IMR-90 (cell line): ENCODE results near the gene TDP2. TPM values are rescaled to one million over a fixed set of nuclear protein-coding genes. Genes with fewer than 3 reads are reported as not detected.

Experiments used
- ATAC-seq: fragments of 200-7000 bp; cut with Tn5 transposase; 2 replicates; pipeline ENCODE4 v1.9.1; 2020; ENCODE audit warnings: low read depth, mild to moderate bottlenecking, moderate library complexity
- BruUV-seq: library from RNA; stranded (reverse); fragments of 400-500 nt; replicated peaks from 2 replicates; lab custom pipeline; 2021; lab: Mats Ljungman, UMichigan
- CTCF ChIA-PET: fragments of 300-600 bp; formaldehyde crosslinking; extraction: SDS; loops from one replicate; lab custom pipeline; 2021; ENCODE audit warnings: antibody characterized with exemption; lab: Yijun Ruan, JAX
- POLR2A ChIA-PET: fragments of 300-600 bp; sonication (Branson Sonifier 250); formaldehyde crosslinking; loops from one replicate; lab custom pipeline; 2022; ENCODE audit warnings: antibody characterized with exemption; ENCODE audit not compliant: unreplicated experiment; lab: Charles Lee
- DNase-seq: peaks from one replicate; pipeline ENCODE4 v3.0.0; 2013
- H2AFZ ChIP-seq: replicated peaks from 2 replicates; pipeline ENCODE3; 2013; ENCODE audit warnings: low read length, mild to moderate bottlenecking; ENCODE audit not compliant: poor library complexity
- H2AK5ac ChIP-seq: 2 replicates; pipeline ENCODE4 v1.6.1; 2013; ENCODE audit warnings: low read depth, low read length, inconsistent platforms
- H2AK9ac ChIP-seq: replicated peaks from 2 replicates; pipeline ENCODE3; 2013; ENCODE audit warnings: mild to moderate bottlenecking, low read depth, low read length, moderate library complexity; ENCODE audit not compliant: poor library complexity
- H2BK120ac ChIP-seq: 2 replicates; pipeline ENCODE4 v1.6.1; 2013; ENCODE audit warnings: low read depth, low read length, inconsistent platforms
- H2BK15ac ChIP-seq: 3 replicates; pipeline ENCODE4 v1.6.1; 2013; ENCODE audit warnings: low read depth, low read length, inconsistent platforms
- H2BK20ac ChIP-seq: 2 replicates; pipeline ENCODE4 v1.6.1; 2013; ENCODE audit warnings: low read depth, mild to moderate bottlenecking, inconsistent platforms, low read length, moderate library complexity
- H2BK5ac ChIP-seq: 2 replicates; pipeline ENCODE4 v1.6.1; 2013; ENCODE audit warnings: mild to moderate bottlenecking, low read depth, low read length, inconsistent platforms; ENCODE audit not compliant: poor library complexity, severe bottlenecking
- H3K14ac ChIP-seq: replicated peaks from 2 replicates; pipeline ENCODE4 v1.6.1; 2013; ENCODE audit warnings: low read depth, low read length, inconsistent platforms
- H3K18ac ChIP-seq: 2 replicates; pipeline ENCODE4 v1.6.1; 2013; ENCODE audit warnings: low read depth, low read length, control low read depth
- H3K23ac ChIP-seq: 2 replicates; pipeline ENCODE4 v1.6.1; 2013; ENCODE audit warnings: low read depth, low read length, inconsistent platforms
- H3K27ac ChIP-seq: 2 replicates; pipeline ENCODE4 v1.5.1; 2013; ENCODE audit warnings: mild to moderate bottlenecking, control low read depth, low read length; ENCODE audit not compliant: insufficient read depth
- H3K27me3 ChIP-seq: 2 replicates; pipeline ENCODE4 v1.6.1; 2013; ENCODE audit warnings: low read length; ENCODE audit not compliant: control insufficient read depth, insufficient read depth
- H3K36me3 ChIP-seq: 2 replicates; pipeline ENCODE4 v1.6.1; 2013; ENCODE audit warnings: low read length, mixed read lengths; ENCODE audit not compliant: control insufficient read depth, insufficient read depth
- H3K4ac ChIP-seq: 2 replicates; pipeline ENCODE4 v1.6.1; 2013; ENCODE audit warnings: low read depth, low read length, inconsistent platforms
- H3K4me1 ChIP-seq: 2 replicates; pipeline ENCODE4 v1.6.1; 2013; ENCODE audit warnings: low read length, mixed read lengths; ENCODE audit not compliant: control insufficient read depth, insufficient read depth
- H3K4me2 ChIP-seq: 2 replicates; pipeline ENCODE4 v1.6.1; 2013; ENCODE audit warnings: low read depth, mild to moderate bottlenecking, control low read depth, low read length, moderate library complexity
- H3K4me3 ChIP-seq: 2 replicates; pipeline ENCODE4 v1.5.1; 2013; ENCODE audit warnings: low read depth, mild to moderate bottlenecking, control low read depth, low read length, moderate library complexity; ENCODE audit not compliant: insufficient read depth
- H3K56ac ChIP-seq: 2 replicates; pipeline ENCODE4 v1.6.1; 2013; ENCODE audit warnings: low read length, inconsistent platforms; ENCODE audit not compliant: insufficient read depth; ENCODE audit errors: extremely low read depth
- H3K79me1 ChIP-seq, 2 experiments: 2 replicates each; pipeline ENCODE4 v1.6.1; 2013; ENCODE audit warnings: low read length in 2 of 2, inconsistent platforms in 1 of 2, low read depth in 1 of 2
- H3K9ac ChIP-seq: 2 replicates; pipeline ENCODE4 v1.6.1; 2013; ENCODE audit warnings: low read depth, low read length, control low read depth
- H3K9me1 ChIP-seq: 2 replicates; pipeline ENCODE4 v1.6.1; 2013; ENCODE audit warnings: low read length, inconsistent platforms; ENCODE audit not compliant: insufficient read depth
- H3K9me3 ChIP-seq: 2 replicates; pipeline ENCODE4 v1.6.1; 2013; ENCODE audit warnings: low read length; ENCODE audit not compliant: control insufficient read depth, insufficient read depth
- H4K20me1 ChIP-seq: 2 replicates; pipeline ENCODE4 v1.6.1; 2013; ENCODE audit warnings: low read length, inconsistent platforms; ENCODE audit not compliant: insufficient read depth
- H4K5ac ChIP-seq: 2 replicates; pipeline ENCODE4 v1.6.1; 2013; ENCODE audit warnings: mild to moderate bottlenecking, low read depth, low read length, control low read depth
- H4K8ac ChIP-seq, 2 experiments: 2 replicates each; pipeline ENCODE4 v1.6.1; 2013; ENCODE audit warnings: low read depth in 2 of 2, low read length in 2 of 2, control low read depth in 1 of 2, inconsistent platforms in 1 of 2
- H4K91ac ChIP-seq: 2 replicates; pipeline ENCODE4 v1.6.1; 2013; ENCODE audit warnings: low read depth, low read length, inconsistent platforms; ENCODE audit not compliant: insufficient read depth
- BHLHE40 ChIP-seq: fragments of 150-350 bp; IDR thresholded peaks from 2 replicates; pipeline ENCODE4 v1.6.1; 2016; ENCODE audit warnings: mild to moderate bottlenecking, low read depth, low read length
- CEBPB ChIP-seq: IDR thresholded peaks from 2 replicates; pipeline ENCODE4 v1.6.1; 2012; ENCODE audit warnings: low read depth, low read length, improper control_type of control experiment
- CHD1 ChIP-seq: IDR thresholded peaks from 2 replicates; pipeline ENCODE4 v1.6.1; 2012; ENCODE audit warnings: low read depth, low read length, improper control_type of control experiment
- FOS ChIP-seq: fragments of 150-350 bp; IDR thresholded peaks from 2 replicates; pipeline ENCODE4 v1.6.1; 2016; ENCODE audit warnings: low read depth, low read length
- MAFK ChIP-seq: IDR thresholded peaks from 2 replicates; pipeline ENCODE4 v1.6.1; 2012; ENCODE audit warnings: low read depth, low read length, improper control_type of control experiment
- MAZ ChIP-seq: IDR thresholded peaks from 2 replicates; pipeline ENCODE4 v1.6.1; 2012; ENCODE audit warnings: low read depth, mild to moderate bottlenecking, low read length, improper control_type of control experiment, moderate library complexity, borderline replicate concordance
- NFE2L2 ChIP-seq: fragments of 150-350 bp; IDR thresholded peaks from 2 replicates; pipeline ENCODE4 v1.6.1; 2016; ENCODE audit warnings: low read depth, mild to moderate bottlenecking, low read length
- POLR2A ChIP-seq: IDR thresholded peaks from 2 replicates; pipeline ENCODE4 v1.6.1; 2012; ENCODE audit warnings: mild to moderate bottlenecking, low read depth, low read length
- RAD21 ChIP-seq: IDR thresholded peaks from 2 replicates; pipeline ENCODE4 v1.6.1; 2012; ENCODE audit warnings: low read length, improper control_type of control experiment
- RCOR1 ChIP-seq: IDR thresholded peaks from 2 replicates; pipeline ENCODE4 v1.6.1; 2012; ENCODE audit warnings: mild to moderate bottlenecking, low read length, improper control_type of control experiment; ENCODE audit not compliant: insufficient replicate concordance
- RFX5 ChIP-seq: IDR thresholded peaks from 2 replicates; pipeline ENCODE4 v1.8.0; 2012; ENCODE audit warnings: low read depth, mild to moderate bottlenecking, low read length, moderate library complexity
- SMC3 ChIP-seq: fragments of 150-350 bp; IDR thresholded peaks from 2 replicates; pipeline ENCODE4 v1.6.1; 2016; ENCODE audit warnings: low read depth, mild to moderate bottlenecking, antibody characterized with exemption, low read length, moderate library complexity
- WGBS, 2 experiments: methylation state at CpG; one replicate each; pipeline versions ENCODE4 v1.1.5 to v1.1.7; 2013; ENCODE audit warnings: missing lambda C conversion rate in 2 of 2; ENCODE audit not compliant: insufficient read length in 1 of 2; ENCODE audit errors: extremely low coverage in 2 of 2; 5-methylcytosine and 5-hydroxymethylcytosine counted together
- dilution Hi-C: fragments of 300-500 bp; cut with HindIII; formaldehyde crosslinking; loops from one replicate; pipeline ENCODE4 v1.14.3; 2018; ENCODE audit warnings: low sequenced_read_pairs; ENCODE audit not compliant: unreplicated experiment
- in situ Hi-C: fragments of 300-500 bp; cut with MboI; formaldehyde crosslinking; loops from 3 replicates; pipeline ENCODE4 v1.14.3; 2019; ENCODE audit warnings: low sequenced_read_pairs, inconsistent platforms, mixed read lengths
- intact Hi-C: fragments of 100-400 bp; cut with micrococcal nuclease; formaldehyde crosslinking; loops from 2 replicates; pipeline ENCODE4 v1.10.0; 2022
- polyA plus RNA-seq, 3 experiments: library from polyadenylated mRNA; depleted of rRNA; stranded (reverse); fragments of >200 nt; gene quantifications; 2 replicates each; pipeline ENCODE4 v1.2.3, GENCODE V29; 2012; ENCODE audit warnings: low replicate concordance in 1 of 3
- total RNA-seq: library from RNA; depleted of rRNA; stranded (reverse); fragments of >200 nt; gene quantifications from 2 replicates; pipeline ENCODE4 v1.2.3, GENCODE V29; 2012
- TF ChIP-seq, protein P1 (sequence below): conservative IDR thresholded peaks from 2 replicates; pipeline ENCODE4 v1.5.1; 2012; ENCODE audit warnings: mild to moderate bottlenecking, low read depth, low read length, improper control_type of control experiment
- TF ChIP-seq, protein P2 (sequence below): fragments of 150-350 bp; IDR thresholded peaks from 2 replicates; pipeline ENCODE4 v1.6.1; 2017; ENCODE audit warnings: mild to moderate bottlenecking, antibody characterized with exemption, low read length, low read depth
- TF ChIP-seq, protein P3 (sequence below): fragments of 150-350 bp; IDR thresholded peaks from 2 replicates; pipeline ENCODE4 v1.6.1; 2016; ENCODE audit warnings: low read depth, mild to moderate bottlenecking, low read length, moderate library complexity, borderline replicate concordance

TDP2 gene
- total and polyA plus RNA-seq, 2 of the 4 experiments (the other 2 are of a cell fraction): 13.6 to 22.8 TPM

DNA sequence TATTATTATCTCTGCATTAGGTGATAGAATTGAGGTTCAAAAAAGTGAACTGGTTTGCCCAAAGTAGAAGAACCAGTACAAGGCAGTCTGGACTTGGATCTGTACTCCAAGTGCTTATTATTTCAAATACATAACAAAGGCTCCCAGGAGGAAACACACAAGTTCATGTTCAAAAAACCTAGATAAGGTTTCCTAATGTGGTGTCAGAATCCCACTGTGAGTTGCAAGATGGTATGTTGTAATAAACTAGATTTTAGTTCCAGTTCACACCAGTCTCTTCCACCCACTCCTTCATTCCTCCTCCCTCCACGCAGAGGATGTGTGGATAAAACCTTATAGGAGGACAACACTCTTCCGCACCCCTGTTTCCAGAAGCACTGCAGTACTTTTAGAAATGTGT lies 63.5 kb downstream of the TDP2 start:
- H2BK15ac ChIP-seq: no peak overlapping the region
- H3K4me3 ChIP-seq: no peak overlapping the region
- H4K20me1 ChIP-seq: no peaks in the 10 kb centered on the region
- intact Hi-C loops: no loop called here
- H3K9me3 ChIP-seq: no peaks in the 10 kb centered on the region
- dilution Hi-C loops: no loop called here
- DNase-seq: no peak
- BruUV-seq: no TSS peak
- in situ Hi-C loops: no loop called here
- no CpG with 5 or more reads among the region's 2 CpGs for WGBS, 2 experiments
- peaks cover 4% of the 10 kb centered on the region; the same call in 1 of the 2 replicates for H3K27me3 ChIP-seq
- H2BK5ac ChIP-seq: no peak overlapping the region
- H3K14ac ChIP-seq: no peak overlapping the region
- TF ChIP-seq, protein P1, sequence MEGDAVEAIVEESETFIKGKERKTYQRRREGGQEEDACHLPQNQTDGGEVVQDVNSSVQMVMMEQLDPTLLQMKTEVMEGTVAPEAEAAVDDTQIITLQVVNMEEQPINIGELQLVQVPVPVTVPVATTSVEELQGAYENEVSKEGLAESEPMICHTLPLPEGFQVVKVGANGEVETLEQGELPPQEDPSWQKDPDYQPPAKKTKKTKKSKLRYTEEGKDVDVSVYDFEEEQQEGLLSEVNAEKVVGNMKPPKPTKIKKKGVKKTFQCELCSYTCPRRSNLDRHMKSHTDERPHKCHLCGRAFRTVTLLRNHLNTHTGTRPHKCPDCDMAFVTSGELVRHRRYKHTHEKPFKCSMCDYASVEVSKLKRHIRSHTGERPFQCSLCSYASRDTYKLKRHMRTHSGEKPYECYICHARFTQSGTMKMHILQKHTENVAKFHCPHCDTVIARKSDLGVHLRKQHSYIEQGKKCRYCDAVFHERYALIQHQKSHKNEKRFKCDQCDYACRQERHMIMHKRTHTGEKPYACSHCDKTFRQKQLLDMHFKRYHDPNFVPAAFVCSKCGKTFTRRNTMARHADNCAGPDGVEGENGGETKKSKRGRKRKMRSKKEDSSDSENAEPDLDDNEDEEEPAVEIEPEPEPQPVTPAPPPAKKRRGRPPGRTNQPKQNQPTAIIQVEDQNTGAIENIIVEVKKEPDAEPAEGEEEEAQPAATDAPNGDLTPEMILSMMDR: no peak
- TF ChIP-seq RAD21 (no peak), CHD1 (no peak), RCOR1 (no peak), NFE2L2 (no peak), MAZ (no peak), FOS (no peak), SMC3 (no peak), MAFK (no peak), RFX5 (no peak), BHLHE40 (no peak), POLR2A (no peak), CEBPB (no peak)
- TF ChIP-seq, protein P2, sequence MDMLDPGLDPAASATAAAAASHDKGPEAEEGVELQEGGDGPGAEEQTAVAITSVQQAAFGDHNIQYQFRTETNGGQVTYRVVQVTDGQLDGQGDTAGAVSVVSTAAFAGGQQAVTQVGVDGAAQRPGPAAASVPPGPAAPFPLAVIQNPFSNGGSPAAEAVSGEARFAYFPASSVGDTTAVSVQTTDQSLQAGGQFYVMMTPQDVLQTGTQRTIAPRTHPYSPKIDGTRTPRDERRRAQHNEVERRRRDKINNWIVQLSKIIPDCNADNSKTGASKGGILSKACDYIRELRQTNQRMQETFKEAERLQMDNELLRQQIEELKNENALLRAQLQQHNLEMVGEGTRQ: no peak
- TF ChIP-seq, protein P3, sequence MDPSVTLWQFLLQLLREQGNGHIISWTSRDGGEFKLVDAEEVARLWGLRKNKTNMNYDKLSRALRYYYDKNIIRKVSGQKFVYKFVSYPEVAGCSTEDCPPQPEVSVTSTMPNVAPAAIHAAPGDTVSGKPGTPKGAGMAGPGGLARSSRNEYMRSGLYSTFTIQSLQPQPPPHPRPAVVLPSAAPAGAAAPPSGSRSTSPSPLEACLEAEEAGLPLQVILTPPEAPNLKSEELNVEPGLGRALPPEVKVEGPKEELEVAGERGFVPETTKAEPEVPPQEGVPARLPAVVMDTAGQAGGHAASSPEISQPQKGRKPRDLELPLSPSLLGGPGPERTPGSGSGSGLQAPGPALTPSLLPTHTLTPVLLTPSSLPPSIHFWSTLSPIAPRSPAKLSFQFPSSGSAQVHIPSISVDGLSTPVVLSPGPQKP: no peak
- no peak overlapping the region for H4K8ac ChIP-seq
- no peaks in the 10 kb centered on the region for H3K4me1 ChIP-seq
- no peak overlapping the region for H4K5ac ChIP-seq
- no peaks in the 10 kb centered on the region for H3K9me1 ChIP-seq
- no peak overlapping the region for H2AFZ ChIP-seq
- no peaks in the 10 kb centered on the region for H3K79me1 ChIP-seq
- POLR2A ChIA-PET: no interaction called here
- H3K4me2 ChIP-seq: no peak overlapping the region
- no peak overlapping the region for H3K27ac ChIP-seq
- no peak overlapping the region for H2BK20ac ChIP-seq
- H3K4ac ChIP-seq: no peak overlapping the region
- ATAC-seq: no peak
- H2BK120ac ChIP-seq: no peak overlapping the region
- H3K56ac ChIP-seq: no peak overlapping the region
- H4K91ac ChIP-seq: no peak overlapping the region
- no peak overlapping the region for H3K18ac ChIP-seq
- CTCF ChIA-PET: no interaction called here
- H3K9ac ChIP-seq: no peak overlapping the region
- no peak overlapping the region for H2AK9ac ChIP-seq
- H3K36me3 ChIP-seq: no peaks in the 10 kb centered on the region
- no peak overlapping the region for H3K23ac ChIP-seq
- H2AK5ac ChIP-seq: no peak overlapping the region
